ENCODE results near the gene CISD3.

Gene CISD3

GRCh38 chr17:38783227-38783626 lies 53.1 kb downstream of the CISD3 start:
- TF ChIP-seq GATA2 (IDR thresholded peaks at IDR 0.05; ENCODE audit: low read depth, low read length), result no peak
- TF ChIP-seq GATA3 (IDR thresholded peaks at IDR 0.05; ENCODE audit: low read depth, low read length), result no peak
